GM23338 (cell line): ENCODE results near the gene CDKN1C. TPM values are rescaled to one million over a fixed set of nuclear protein-coding genes. Genes with fewer than 3 reads are reported as not detected.

ENCODE experiments used
- ATAC-seq: fragments of 200-7000 bp; cut with Tn5 transposase; 3 replicates; pipeline ENCODE4 v1.9.1; 2020
- DNase-seq: peaks from one replicate; pipeline ENCODE4 v3.0.0-alpha.2; 2015; ENCODE audit warnings: low spot score
- H2AFZ ChIP-seq: fragments of 200-600 bp; sonication (generic); 2 replicates; pipeline ENCODE4 v1.8.0; 2016; ENCODE audit warnings: antibody characterized with exemption, mild to moderate bottlenecking, moderate library complexity
- H3F3A ChIP-seq: fragments of 200-600 bp; sonication (generic); replicated peaks from 2 replicates; pipeline ENCODE4 v1.8.0; 2017; ENCODE audit warnings: antibody characterized with exemption, mixed run types, low read depth
- H3K27ac ChIP-seq: fragments of 200-600 bp; sonication (generic); 2 replicates; pipeline ENCODE4 v1.6.1; 2016; ENCODE audit warnings: low read depth
- H3K27me3 ChIP-seq: fragments of 200-600 bp; sonication (generic); 2 replicates; pipeline ENCODE4 v1.8.0; 2016; ENCODE audit warnings: mild to moderate bottlenecking, mixed run types, moderate library complexity; ENCODE audit not compliant: insufficient read depth
- H3K36me3 ChIP-seq: fragments of 200-600 bp; sonication (generic); 2 replicates; pipeline ENCODE4 v1.8.0; 2016; ENCODE audit warnings: mild to moderate bottlenecking; ENCODE audit not compliant: insufficient read depth
- H3K4me1 ChIP-seq: fragments of 200-600 bp; sonication (generic); 2 replicates; pipeline ENCODE4 v1.8.0; 2016; ENCODE audit warnings: mild to moderate bottlenecking, moderate library complexity; ENCODE audit not compliant: insufficient read depth
- H3K4me2 ChIP-seq: fragments of 200-600 bp; sonication (generic); 2 replicates; pipeline ENCODE4 v1.7.1; 2017; ENCODE audit warnings: mixed run types
- H3K4me3 ChIP-seq: fragments of 200-600 bp; sonication (generic); 2 replicates; pipeline ENCODE4 v1.6.1; 2016; ENCODE audit warnings: mixed run types
- H3K79me2 ChIP-seq: fragments of 200-600 bp; sonication (generic); replicated peaks from 2 replicates; pipeline ENCODE4 v1.8.0; 2017; ENCODE audit warnings: mild to moderate bottlenecking; ENCODE audit not compliant: insufficient read depth
- H3K9me2 ChIP-seq: fragments of 200-600 bp; sonication (generic); 2 replicates; pipeline ENCODE4 v1.8.0; 2017; ENCODE audit not compliant: insufficient read depth
- H4K20me1 ChIP-seq: fragments of 200-600 bp; sonication (generic); replicated peaks from 2 replicates; pipeline ENCODE4 v1.8.0; 2017; ENCODE audit warnings: mild to moderate bottlenecking; ENCODE audit not compliant: insufficient read depth
- H3K27ac Mint-ChIP-seq: 2 replicates; pipeline ENCODE4 v1.8.0; 2020; ENCODE audit warnings: inconsistent platforms, mild to moderate bottlenecking, moderate library complexity, mixed read lengths
- H3K27me3 Mint-ChIP-seq: 3 replicates; pipeline ENCODE4 v1.8.0; 2022; ENCODE audit warnings: low read depth, mild to moderate bottlenecking, moderate library complexity, mixed read lengths, inconsistent platforms; ENCODE audit not compliant: insufficient read depth, poor library complexity
- H3K36me3 Mint-ChIP-seq: 3 replicates; pipeline ENCODE4 v1.8.0; 2021; ENCODE audit warnings: low read depth, mild to moderate bottlenecking, inconsistent platforms, moderate library complexity, mixed read lengths
- H3K4me1 Mint-ChIP-seq: 3 replicates; pipeline ENCODE4 v1.8.0; 2020; ENCODE audit warnings: mild to moderate bottlenecking, inconsistent platforms, mixed read lengths
- H3K4me3 Mint-ChIP-seq: 3 replicates; pipeline ENCODE4 v1.8.0; 2021; ENCODE audit warnings: moderate library complexity, mild to moderate bottlenecking, inconsistent platforms, mixed read lengths
- H3K9me3 Mint-ChIP-seq: 3 replicates; pipeline ENCODE4 v1.8.0; 2020; ENCODE audit warnings: moderate library complexity, mild to moderate bottlenecking, inconsistent platforms, mixed read lengths
- CREB1 ChIP-seq: fragments of 250-450 bp; sonication (Bioruptor Pico); IDR thresholded peaks from 2 replicates; pipeline ENCODE4 v1.5.0; 2020; ENCODE audit warnings: low read depth, mild to moderate bottlenecking, moderate library complexity
- EZH2phosphoT487 ChIP-seq: fragments of 200-600 bp; sonication (generic); IDR thresholded peaks from one replicate; pipeline ENCODE4 v1.8.1; 2018; ENCODE audit warnings: antibody characterized with exemption; ENCODE audit not compliant: unreplicated experiment
- POLR2AphosphoS5 ChIP-seq: IDR thresholded peaks from 2 replicates; pipeline ENCODE4 v1.6.1; 2016; ENCODE audit warnings: antibody characterized with exemption, low read depth
- ZNF114 ChIP-seq: fragments of 250-450 bp; sonication (Bioruptor Pico); IDR thresholded peaks from 2 replicates; pipeline ENCODE4 v1.5.0; 2020; ENCODE audit warnings: mild to moderate bottlenecking, moderate library complexity
- ZNF331 ChIP-seq: fragments of 250-450 bp; sonication (Bioruptor Pico); IDR thresholded peaks from 2 replicates; pipeline ENCODE4 v1.5.0; 2020; ENCODE audit warnings: low read depth, mild to moderate bottlenecking, moderate library complexity
- polyA plus RNA-seq: library from polyadenylated mRNA; unstranded; fragments of >200 nt; fragmentation: Nextera tagmentation; extraction: Ambion mirVana; gene quantifications from 2 replicates; pipeline ENCODE4 v1.2.1, GENCODE V29; 2016
- total RNA-seq: library from RNA; depleted of rRNA; stranded (reverse); fragments of >200 nt; shearing (Covaris generic); gene quantifications from 2 replicates; pipeline ENCODE4 v1.2.3, GENCODE V29; 2014
- TF ChIP-seq, protein P1 (sequence below): fragments of 250-450 bp; sonication (Bioruptor Pico); IDR thresholded peaks from 2 replicates; pipeline ENCODE4 v1.5.0; 2020; ENCODE audit warnings: mild to moderate bottlenecking, moderate library complexity
- TF ChIP-seq, protein P2 (sequence below), 2 experiments: fragments of 200-600 bp in 1 of 2; sonication (generic) in 1 of 2; conservative IDR thresholded peaks; 2 replicates each; pipeline versions ENCODE4 v1.5.1 to v1.6.1; 2016 to 2017; ENCODE audit warnings: antibody characterized with exemption in 2 of 2, low read depth in 2 of 2, mild to moderate bottlenecking in 2 of 2, moderate library complexity in 1 of 2

Gene CDKN1C
- total and polyA plus RNA-seq, 2 experiments from 2014 or later = 19.3 to 23.5 TPM

DNA sequence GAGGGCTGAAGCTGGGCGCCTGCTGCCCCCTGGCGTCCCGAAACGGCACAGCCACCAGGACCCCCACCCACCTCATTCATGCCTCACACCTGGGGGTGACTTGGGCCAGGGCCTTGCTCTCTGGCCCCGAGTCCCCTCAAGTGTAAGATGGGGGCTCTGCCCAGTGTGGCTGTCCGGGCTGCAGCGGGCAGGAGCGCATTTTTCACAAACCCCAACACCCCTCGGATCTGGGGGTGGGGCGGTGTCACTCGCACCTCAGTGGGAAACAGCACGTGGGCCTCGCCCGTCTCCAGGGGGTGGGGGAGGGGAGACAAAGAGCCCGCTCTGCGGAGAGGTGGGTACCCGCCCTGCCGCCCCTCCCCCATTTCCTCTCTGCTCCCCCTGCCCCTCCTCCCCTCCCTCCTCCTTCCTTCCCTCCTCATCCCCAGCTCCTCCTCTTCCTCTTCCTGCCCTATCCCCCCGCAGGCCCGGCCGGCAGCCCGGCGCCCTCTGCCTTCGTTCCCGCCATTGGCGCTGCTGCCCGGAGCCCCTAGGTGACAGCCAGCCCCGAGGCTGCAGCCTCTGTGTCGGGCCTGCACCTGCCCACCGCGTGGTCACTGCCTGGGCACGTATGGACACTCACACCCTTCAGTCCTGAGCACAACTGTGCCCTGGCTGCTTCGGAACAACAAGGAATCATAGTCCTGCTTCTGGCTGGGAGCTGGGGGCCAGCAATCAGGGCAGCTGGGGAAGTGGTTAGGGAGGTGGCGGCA, 6.8 kb upstream of the CDKN1C start:
- H3K27ac Mint-ChIP-seq = no peak overlapping the region
- peak overlapping the region; percentile 71 for H3K4me3 Mint-ChIP-seq

DNA sequence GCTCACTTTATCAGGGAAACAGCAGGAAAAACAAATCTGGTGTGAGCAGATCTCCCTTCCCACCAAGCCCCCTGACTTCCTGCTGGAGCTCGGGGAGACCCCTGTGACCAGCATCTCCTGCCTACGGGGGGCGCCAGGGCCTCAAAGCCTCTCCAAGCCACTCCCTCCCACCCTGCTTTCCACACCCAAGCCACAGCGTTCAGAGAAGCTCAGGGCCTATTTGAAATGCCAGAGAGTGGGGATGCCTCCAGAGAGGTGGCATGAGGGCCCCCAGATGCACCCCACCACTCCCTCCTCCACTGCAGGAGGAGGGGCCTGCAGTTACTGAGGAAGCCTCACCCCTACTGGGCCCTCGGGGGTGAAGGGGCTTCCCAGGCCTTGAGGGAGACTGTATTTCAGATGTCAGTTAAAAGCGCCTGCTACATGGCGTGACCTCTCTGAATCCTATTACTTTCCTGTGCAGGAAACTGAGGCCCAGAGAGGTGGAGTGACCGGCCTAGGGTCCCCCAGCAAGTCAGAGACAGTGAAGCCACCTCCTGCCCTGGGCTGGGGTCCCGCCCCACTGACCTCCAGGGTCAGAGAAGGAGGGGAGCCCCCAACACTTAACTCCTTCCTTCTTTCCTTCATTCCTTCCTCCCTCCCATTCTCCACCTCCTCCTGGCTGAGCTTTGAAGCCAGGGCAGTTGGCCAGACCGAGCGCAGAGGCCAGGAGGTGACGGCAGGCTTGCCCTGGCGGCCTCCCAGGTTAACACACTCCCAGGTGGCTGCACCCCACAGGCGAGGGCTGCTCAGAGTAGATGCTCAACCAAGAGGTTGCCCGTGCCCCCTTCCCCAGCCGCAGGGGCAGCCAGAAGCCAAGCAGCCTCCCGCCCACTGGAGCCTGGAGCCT, 6.0 kb upstream of the CDKN1C start:
- peaks cover 34% of the 10 kb centered on the region for H3K9me3 Mint-ChIP-seq
- H3F3A ChIP-seq = peaks cover 26% of the 10 kb centered on the region; the same call in 1 of the 2 replicates
- peaks cover 12% of the 10 kb centered on the region; the same call in 2 of the 3 replicates for H3K36me3 Mint-ChIP-seq
- H3K79me2 ChIP-seq = no peaks in the 10 kb centered on the region
- H4K20me1 ChIP-seq = no peaks in the 10 kb centered on the region
- H3K4me1 ChIP-seq = peaks cover 23% of the 10 kb centered on the region
- no peak overlapping the region for H3K27ac ChIP-seq
- peaks cover 12% of the 10 kb centered on the region for H3K4me1 Mint-ChIP-seq
- H3K4me3 Mint-ChIP-seq = peak overlapping the region; percentile 44; the same call in 1 of the 3 replicates
- H3K27me3 Mint-ChIP-seq = peaks cover 55% of the 10 kb centered on the region
- peaks cover 20% of the 10 kb centered on the region for H3K27me3 ChIP-seq
- H3K27ac Mint-ChIP-seq = no peak overlapping the region
- peak overlapping the region; percentile 90; the same call in 1 of the 2 replicates for H3K4me2 ChIP-seq
- ATAC-seq (peak; percentile 5), DNase-seq (peak; percentile 53)
- H3K4me3 ChIP-seq = 0 out of 2 replicates have a peak overlapping the region, but pooled peaks have one; percentile 60
- H3K9me2 ChIP-seq = no peaks in the 10 kb centered on the region
- H3K36me3 ChIP-seq = no peaks in the 10 kb centered on the region
- H2AFZ ChIP-seq = no peak overlapping the region
- TF ChIP-seq POLR2AphosphoS5 (no peak), CREB1 (CRISPR knock-in tag) (no peak), ZNF114 (CRISPR knock-in tag) (0 out of 2 replicates have a peak, but pooled peaks have one; percentile 9), ZNF331 (CRISPR knock-in tag) (no peak)
- TF ChIP-seq, protein P1, sequence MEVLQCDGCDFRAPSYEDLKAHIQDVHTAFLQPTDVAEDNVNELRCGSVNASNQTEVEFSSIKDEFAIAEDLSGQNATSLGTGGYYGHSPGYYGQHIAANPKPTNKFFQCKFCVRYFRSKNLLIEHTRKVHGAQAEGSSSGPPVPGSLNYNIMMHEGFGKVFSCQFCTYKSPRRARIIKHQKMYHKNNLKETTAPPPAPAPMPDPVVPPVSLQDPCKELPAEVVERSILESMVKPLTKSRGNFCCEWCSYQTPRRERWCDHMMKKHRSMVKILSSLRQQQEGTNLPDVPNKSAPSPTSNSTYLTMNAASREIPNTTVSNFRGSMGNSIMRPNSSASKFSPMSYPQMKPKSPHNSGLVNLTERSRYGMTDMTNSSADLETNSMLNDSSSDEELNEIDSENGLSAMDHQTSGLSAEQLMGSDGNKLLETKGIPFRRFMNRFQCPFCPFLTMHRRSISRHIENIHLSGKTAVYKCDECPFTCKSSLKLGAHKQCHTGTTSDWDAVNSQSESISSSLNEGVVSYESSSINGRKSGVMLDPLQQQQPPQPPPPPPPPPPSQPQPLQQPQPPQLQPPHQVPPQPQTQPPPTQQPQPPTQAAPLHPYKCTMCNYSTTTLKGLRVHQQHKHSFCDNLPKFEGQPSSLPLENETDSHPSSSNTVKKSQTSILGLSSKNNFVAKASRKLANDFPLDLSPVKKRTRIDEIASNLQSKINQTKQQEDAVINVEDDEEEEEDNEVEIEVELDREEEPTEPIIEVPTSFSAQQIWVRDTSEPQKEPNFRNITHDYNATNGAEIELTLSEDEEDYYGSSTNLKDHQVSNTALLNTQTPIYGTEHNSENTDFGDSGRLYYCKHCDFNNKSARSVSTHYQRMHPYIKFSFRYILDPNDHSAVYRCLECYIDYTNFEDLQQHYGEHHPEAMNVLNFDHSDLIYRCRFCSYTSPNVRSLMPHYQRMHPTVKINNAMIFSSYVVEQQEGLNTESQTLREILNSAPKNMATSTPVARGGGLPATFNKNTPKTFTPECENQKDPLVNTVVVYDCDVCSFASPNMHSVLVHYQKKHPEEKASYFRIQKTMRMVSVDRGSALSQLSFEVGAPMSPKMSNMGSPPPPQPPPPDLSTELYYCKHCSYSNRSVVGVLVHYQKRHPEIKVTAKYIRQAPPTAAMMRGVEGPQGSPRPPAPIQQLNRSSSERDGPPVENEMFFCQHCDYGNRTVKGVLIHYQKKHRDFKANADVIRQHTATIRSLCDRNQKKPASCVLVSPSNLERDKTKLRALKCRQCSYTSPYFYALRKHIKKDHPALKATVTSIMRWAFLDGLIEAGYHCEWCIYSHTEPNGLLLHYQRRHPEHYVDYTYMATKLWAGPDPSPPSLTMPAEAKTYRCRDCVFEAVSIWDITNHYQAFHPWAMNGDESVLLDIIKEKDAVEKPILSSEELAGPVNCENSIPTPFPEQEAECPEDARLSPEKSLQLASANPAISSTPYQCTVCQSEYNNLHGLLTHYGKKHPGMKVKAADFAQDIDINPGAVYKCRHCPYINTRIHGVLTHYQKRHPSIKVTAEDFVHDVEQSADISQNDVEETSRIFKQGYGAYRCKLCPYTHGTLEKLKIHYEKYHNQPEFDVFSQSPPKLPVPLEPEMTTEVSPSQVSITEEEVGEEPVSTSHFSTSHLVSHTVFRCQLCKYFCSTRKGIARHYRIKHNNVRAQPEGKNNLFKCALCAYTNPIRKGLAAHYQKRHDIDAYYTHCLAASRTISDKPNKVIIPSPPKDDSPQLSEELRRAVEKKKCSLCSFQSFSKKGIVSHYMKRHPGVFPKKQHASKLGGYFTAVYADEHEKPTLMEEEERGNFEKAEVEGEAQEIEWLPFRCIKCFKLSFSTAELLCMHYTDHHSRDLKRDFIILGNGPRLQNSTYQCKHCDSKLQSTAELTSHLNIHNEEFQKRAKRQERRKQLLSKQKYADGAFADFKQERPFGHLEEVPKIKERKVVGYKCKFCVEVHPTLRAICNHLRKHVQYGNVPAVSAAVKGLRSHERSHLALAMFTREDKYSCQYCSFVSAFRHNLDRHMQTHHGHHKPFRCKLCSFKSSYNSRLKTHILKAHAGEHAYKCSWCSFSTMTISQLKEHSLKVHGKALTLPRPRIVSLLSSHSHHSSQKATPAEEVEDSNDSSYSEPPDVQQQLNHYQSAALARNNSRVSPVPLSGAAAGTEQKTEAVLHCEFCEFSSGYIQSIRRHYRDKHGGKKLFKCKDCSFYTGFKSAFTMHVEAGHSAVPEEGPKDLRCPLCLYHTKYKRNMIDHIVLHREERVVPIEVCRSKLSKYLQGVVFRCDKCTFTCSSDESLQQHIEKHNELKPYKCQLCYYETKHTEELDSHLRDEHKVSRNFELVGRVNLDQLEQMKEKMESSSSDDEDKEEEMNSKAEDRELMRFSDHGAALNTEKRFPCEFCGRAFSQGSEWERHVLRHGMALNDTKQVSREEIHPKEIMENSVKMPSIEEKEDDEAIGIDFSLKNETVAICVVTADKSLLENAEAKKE (CRISPR knock-in tag) = no peak

More for the DNA sequence above, 6.8 kb upstream of the CDKN1C start:
- H3F3A ChIP-seq = peaks cover 19% of the 10 kb centered on the region; the same call in 1 of the 2 replicates
- H3K4me1 ChIP-seq = peaks cover 15% of the 10 kb centered on the region
- H3K27me3 ChIP-seq = peaks cover 12% of the 10 kb centered on the region
- H3K27ac ChIP-seq = no peak overlapping the region
- H3K4me3 ChIP-seq = peak overlapping the region; percentile 60
- no peaks in the 10 kb centered on the region for H3K79me2 ChIP-seq
- TF ChIP-seq ZNF331 (CRISPR knock-in tag) = no peak
- no peak for TF ChIP-seq EZH2phosphoT487
- TF ChIP-seq, protein P2, sequence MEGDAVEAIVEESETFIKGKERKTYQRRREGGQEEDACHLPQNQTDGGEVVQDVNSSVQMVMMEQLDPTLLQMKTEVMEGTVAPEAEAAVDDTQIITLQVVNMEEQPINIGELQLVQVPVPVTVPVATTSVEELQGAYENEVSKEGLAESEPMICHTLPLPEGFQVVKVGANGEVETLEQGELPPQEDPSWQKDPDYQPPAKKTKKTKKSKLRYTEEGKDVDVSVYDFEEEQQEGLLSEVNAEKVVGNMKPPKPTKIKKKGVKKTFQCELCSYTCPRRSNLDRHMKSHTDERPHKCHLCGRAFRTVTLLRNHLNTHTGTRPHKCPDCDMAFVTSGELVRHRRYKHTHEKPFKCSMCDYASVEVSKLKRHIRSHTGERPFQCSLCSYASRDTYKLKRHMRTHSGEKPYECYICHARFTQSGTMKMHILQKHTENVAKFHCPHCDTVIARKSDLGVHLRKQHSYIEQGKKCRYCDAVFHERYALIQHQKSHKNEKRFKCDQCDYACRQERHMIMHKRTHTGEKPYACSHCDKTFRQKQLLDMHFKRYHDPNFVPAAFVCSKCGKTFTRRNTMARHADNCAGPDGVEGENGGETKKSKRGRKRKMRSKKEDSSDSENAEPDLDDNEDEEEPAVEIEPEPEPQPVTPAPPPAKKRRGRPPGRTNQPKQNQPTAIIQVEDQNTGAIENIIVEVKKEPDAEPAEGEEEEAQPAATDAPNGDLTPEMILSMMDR (conservative IDR thresholded peaks at IDR 0.05; ENCODE audit: low read depth in 2 of 2) = peak; percentile 85 to 92
- TF ChIP-seq CREB1 (CRISPR knock-in tag) = 0 out of 2 replicates have a peak, but pooled peaks have one; percentile 21
- TF ChIP-seq POLR2AphosphoS5 = peak; percentile 69
- no peaks in the 10 kb centered on the region for H3K36me3 ChIP-seq
- peak overlapping the region; percentile 90 for H3K4me2 ChIP-seq
- Mint-ChIP-seq H3K9me3 (peaks cover 32% of the 10 kb centered on the region), H3K36me3 (peaks cover 12% of the 10 kb centered on the region; the same call in 2 of the 3 replicates), H3K27me3 (peaks cover 52% of the 10 kb centered on the region), H3K4me1 (peaks cover 4% of the 10 kb centered on the region)
- ATAC-seq = peak; percentile 68
- no peaks in the 10 kb centered on the region for H3K9me2 ChIP-seq
- H4K20me1 ChIP-seq = no peaks in the 10 kb centered on the region
- H2AFZ ChIP-seq = peak overlapping the region; percentile 97
- DNase-seq = peak; percentile 88
